Neuronal stem cell (in vitro differentiated cells): ENCODE results near the gene MROH9.

Experiments used
- DNase-seq: peaks from one replicate; pipeline ENCODE4 v3.0.0-alpha.2; 2013; ENCODE audit warnings: low spot score
- H2AFZ ChIP-seq: one replicate; pipeline ENCODE4 v1.6.1; 2013; ENCODE audit warnings: mild to moderate bottlenecking, low read length, inconsistent platforms
- H2AK5ac ChIP-seq: 2 replicates; pipeline ENCODE4 v1.6.1; 2013; ENCODE audit warnings: low read depth, mild to moderate bottlenecking, inconsistent platforms, low read length, moderate library complexity, mixed read lengths
- H2BK120ac ChIP-seq: 2 replicates; pipeline ENCODE4 v1.6.1; 2013; ENCODE audit warnings: low read depth, mild to moderate bottlenecking, inconsistent platforms, low read length, moderate library complexity, mixed read lengths
- H2BK12ac ChIP-seq: one replicate; pipeline ENCODE4 v1.6.1; 2013; ENCODE audit warnings: low read length, inconsistent platforms
- H2BK15ac ChIP-seq: 2 replicates; pipeline ENCODE4 v1.6.1; 2013; ENCODE audit warnings: mild to moderate bottlenecking, low read length, inconsistent platforms, mixed read lengths
- H2BK5ac ChIP-seq: one replicate; pipeline ENCODE4 v1.6.1; 2013; ENCODE audit warnings: inconsistent platforms, mild to moderate bottlenecking, low read length, moderate library complexity
- H3K14ac ChIP-seq: one replicate; pipeline ENCODE4 v1.6.1; 2013; ENCODE audit warnings: low read length, inconsistent platforms
- H3K18ac ChIP-seq: 2 replicates; pipeline ENCODE4 v1.6.1; 2013; ENCODE audit warnings: low read length, inconsistent platforms
- H3K23ac ChIP-seq: 2 replicates; pipeline ENCODE4 v1.6.1; 2013; ENCODE audit warnings: low read depth, mild to moderate bottlenecking, mixed read lengths, low read length, inconsistent platforms; ENCODE audit not compliant: poor library complexity
- H3K27ac ChIP-seq: replicated peaks from 3 replicates; pipeline ENCODE4 v1.5.1; 2013; ENCODE audit warnings: low read length, inconsistent platforms
- H3K27me3 ChIP-seq, 3 experiments: 2 replicates each; pipeline ENCODE4 v1.6.1; 2013; ENCODE audit warnings: low read length in 3 of 3, mild to moderate bottlenecking in 2 of 3, inconsistent platforms in 1 of 3, low read depth in 1 of 3, mixed read lengths in 1 of 3, moderate library complexity in 1 of 3; ENCODE audit not compliant: control insufficient read depth in 3 of 3, insufficient read depth in 3 of 3
- H3K36me3 ChIP-seq, 2 donors: replicated peaks in 1 of 2; 2 replicates each; pipeline ENCODE4 v1.6.1; 2013; ENCODE audit warnings: low read length in 2 of 2; ENCODE audit not compliant: control insufficient read depth in 2 of 2, insufficient read depth in 2 of 2
- H3K4ac ChIP-seq: 2 replicates; pipeline ENCODE4 v1.6.1; 2013; ENCODE audit warnings: inconsistent platforms, mild to moderate bottlenecking, low read length, moderate library complexity
- H3K4me1 ChIP-seq, 2 donors: 1 replicate in 1 of 2; 2 replicates in 1 of 2; pipeline ENCODE4 v1.6.1; 2013; ENCODE audit warnings: low read length in 2 of 2, low read depth in 1 of 2; ENCODE audit not compliant: control insufficient read depth in 2 of 2, insufficient read depth in 1 of 2
- H3K4me2 ChIP-seq: one replicate; pipeline ENCODE4 v1.6.1; 2013; ENCODE audit warnings: mild to moderate bottlenecking, low read length, inconsistent platforms; ENCODE audit not compliant: insufficient read depth, poor library complexity, severe bottlenecking
- H3K4me3 ChIP-seq, 2 donors: 2 replicates each; pipeline ENCODE4 v1.5.1; 2013; ENCODE audit warnings: low read length in 2 of 2, mild to moderate bottlenecking in 2 of 2, inconsistent platforms in 1 of 2, moderate library complexity in 1 of 2
- H3K79me1 ChIP-seq: one replicate; pipeline ENCODE4 v1.6.1; 2013; ENCODE audit warnings: low read depth, mild to moderate bottlenecking, inconsistent platforms, low read length, moderate library complexity
- H3K9ac ChIP-seq: one replicate; pipeline ENCODE4 v1.6.1; 2013; ENCODE audit warnings: mild to moderate bottlenecking, low read depth, low read length, inconsistent platforms; ENCODE audit not compliant: poor library complexity
- H3K9me3 ChIP-seq, 2 donors: replicated peaks in 1 of 2; 2 replicates each; pipeline versions ENCODE3 to v1.6.1; 2013; ENCODE audit warnings: low read length in 2 of 2, mild to moderate bottlenecking in 2 of 2, inconsistent platforms in 1 of 2, low read depth in 1 of 2, mixed read lengths in 1 of 2, moderate library complexity in 1 of 2; ENCODE audit not compliant: control insufficient read depth in 2 of 2, insufficient read depth in 1 of 2
- H4K8ac ChIP-seq: one replicate; pipeline ENCODE4 v1.6.1; 2013; ENCODE audit warnings: low read depth, mild to moderate bottlenecking, inconsistent platforms, low read length, moderate library complexity
- H4K91ac ChIP-seq: one replicate; pipeline ENCODE4 v1.6.1; 2013; ENCODE audit warnings: low read length, low read depth, mild to moderate bottlenecking, inconsistent platforms; ENCODE audit not compliant: poor library complexity
- WGBS, 2 donors: extraction: QIAGEN DNeasy Blood & Tissue Kit; methylation state at CpG; one replicate each; pipeline ENCODE4 v1.1.7; 2013; ENCODE audit warnings: missing lambda C conversion rate in 2 of 2, mixed read lengths in 1 of 2; ENCODE audit not compliant: insufficient read length in 2 of 2, insufficient replicate concordance in 1 of 2; ENCODE audit errors: extremely low coverage in 2 of 2; 5-methylcytosine and 5-hydroxymethylcytosine counted together

MROH9 gene

DNA sequence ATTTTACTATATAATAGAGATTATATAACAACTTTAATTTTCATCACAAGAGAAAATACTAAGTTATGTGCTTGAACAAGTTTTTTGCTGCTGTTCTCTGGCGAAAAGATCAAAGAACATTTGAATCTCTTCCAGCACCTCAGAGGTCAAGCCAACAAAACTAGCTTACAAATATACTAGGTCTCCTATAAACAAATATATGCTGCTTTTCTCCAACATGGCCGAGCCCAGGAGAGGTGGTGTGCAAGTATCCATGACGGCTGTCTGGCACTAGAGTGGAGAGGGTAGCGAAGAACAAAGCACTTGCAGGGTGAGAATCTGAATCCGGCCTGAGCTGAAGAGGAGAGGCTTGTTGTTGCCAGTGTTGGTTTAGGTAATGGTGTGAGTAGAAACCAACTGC is 147.9 kb downstream of the MROH9 start:
- no peak overlapping the region for H4K91ac ChIP-seq
- no peaks in the 10 kb centered on the region for H3K27me3 ChIP-seq
- no peak overlapping the region for H3K14ac ChIP-seq
- no peaks in the 10 kb centered on the region for H3K9me3 ChIP-seq
- H2BK5ac ChIP-seq, result no peak overlapping the region
- no peak overlapping the region for H4K8ac ChIP-seq
- no peak overlapping the region for H3K4me3 ChIP-seq
- no peak overlapping the region for H3K9ac ChIP-seq
- no peak overlapping the region for H3K4me2 ChIP-seq
- no peak overlapping the region for H2AK5ac ChIP-seq
- DNase-seq, result no peak
- H3K23ac ChIP-seq, result no peak overlapping the region
- H2BK120ac ChIP-seq, result no peak overlapping the region
- H3K4me1 ChIP-seq, result no peaks in the 10 kb centered on the region
- no peak overlapping the region for H2BK12ac ChIP-seq
- H3K18ac ChIP-seq, result no peak overlapping the region
- H3K27ac ChIP-seq, result no peak overlapping the region
- no peak overlapping the region for H2BK15ac ChIP-seq
- no peak overlapping the region for H3K4ac ChIP-seq
- H2AFZ ChIP-seq, result no peak overlapping the region
- WGBS, 2 donors, result no CpG with 5 or more reads among the region's 5 CpGs
- H3K36me3 ChIP-seq, result no peaks in the 10 kb centered on the region
- H3K79me1 ChIP-seq, result no peaks in the 10 kb centered on the region

DNA sequence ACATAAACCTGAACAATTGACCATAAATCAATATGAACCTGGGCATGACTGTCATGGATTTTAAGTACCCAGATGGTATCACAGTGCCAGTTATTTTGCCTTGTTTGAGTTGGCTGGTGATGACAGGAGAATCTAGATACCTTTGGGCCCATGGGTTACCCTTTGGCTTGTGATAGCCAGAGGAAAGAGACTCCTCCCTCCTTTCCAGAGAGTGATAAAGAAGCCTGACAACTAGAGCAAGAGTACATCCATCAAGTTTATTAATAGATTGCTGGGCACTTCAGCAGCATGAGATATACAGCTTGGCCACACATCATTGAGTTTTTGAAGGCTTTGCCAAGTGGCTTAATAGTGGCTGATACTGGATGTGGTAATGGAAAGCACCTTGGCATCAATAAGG is 148.8 kb downstream of the MROH9 start:
- H3K4me3 ChIP-seq, result no peak overlapping the region
- H3K9me3 ChIP-seq, result no peaks in the 10 kb centered on the region
- no peak overlapping the region for H2AFZ ChIP-seq
- H2BK5ac ChIP-seq, result no peak overlapping the region
- H3K27me3 ChIP-seq, result no peaks in the 10 kb centered on the region
- H3K36me3 ChIP-seq, result no peaks in the 10 kb centered on the region
- H2BK120ac ChIP-seq, result no peak overlapping the region
- no peak overlapping the region for H3K18ac ChIP-seq
- no peak overlapping the region for H4K8ac ChIP-seq
- H3K4me2 ChIP-seq, result no peak overlapping the region
- no peak overlapping the region for H4K91ac ChIP-seq
- H2BK12ac ChIP-seq, result no peak overlapping the region
- no peak overlapping the region for H2AK5ac ChIP-seq
- H3K27ac ChIP-seq, result no peak overlapping the region
- H3K4me1 ChIP-seq, result no peaks in the 10 kb centered on the region
- no peaks in the 10 kb centered on the region for H3K79me1 ChIP-seq
- no peak overlapping the region for H3K9ac ChIP-seq
- H3K4ac ChIP-seq, result no peak overlapping the region
- no peak overlapping the region for H3K23ac ChIP-seq
- no peak overlapping the region for H3K14ac ChIP-seq
- H2BK15ac ChIP-seq, result no peak overlapping the region
- no peak for DNase-seq

- no peak overlapping the region for H3K27ac ChIP-seq
- no peaks in the 10 kb centered on the region for H3K27me3 ChIP-seq
- H3K4me3 ChIP-seq, result no peak overlapping the region
- H3K18ac ChIP-seq, result no peak overlapping the region
- no peak overlapping the region for H4K8ac ChIP-seq
- no peak overlapping the region for H2BK15ac ChIP-seq
- no peak overlapping the region for H2AFZ ChIP-seq
- no peak overlapping the region for H2BK12ac ChIP-seq
- H3K14ac ChIP-seq, result no peak overlapping the region
- H3K4me2 ChIP-seq, result no peak overlapping the region
- H3K9ac ChIP-seq, result no peak overlapping the region
- no peaks in the 10 kb centered on the region for H3K4me1 ChIP-seq
- H2BK5ac ChIP-seq, result no peak overlapping the region
- no peak overlapping the region for H4K91ac ChIP-seq
- no peak overlapping the region for H3K23ac ChIP-seq
- no peak overlapping the region for H2AK5ac ChIP-seq
- WGBS, 2 donors, result no CpG with 5 or more reads among the region's 2 CpGs
- no peaks in the 10 kb centered on the region for H3K36me3 ChIP-seq
- no peaks in the 10 kb centered on the region for H3K79me1 ChIP-seq
- no peak for DNase-seq
- H2BK120ac ChIP-seq, result no peak overlapping the region
- no peak overlapping the region for H3K4ac ChIP-seq
- H3K9me3 ChIP-seq, result no peaks in the 10 kb centered on the region
Observed at GRCh38 chr1:171084870-171085269, 149.5 kb downstream of the MROH9 start.

DNA sequence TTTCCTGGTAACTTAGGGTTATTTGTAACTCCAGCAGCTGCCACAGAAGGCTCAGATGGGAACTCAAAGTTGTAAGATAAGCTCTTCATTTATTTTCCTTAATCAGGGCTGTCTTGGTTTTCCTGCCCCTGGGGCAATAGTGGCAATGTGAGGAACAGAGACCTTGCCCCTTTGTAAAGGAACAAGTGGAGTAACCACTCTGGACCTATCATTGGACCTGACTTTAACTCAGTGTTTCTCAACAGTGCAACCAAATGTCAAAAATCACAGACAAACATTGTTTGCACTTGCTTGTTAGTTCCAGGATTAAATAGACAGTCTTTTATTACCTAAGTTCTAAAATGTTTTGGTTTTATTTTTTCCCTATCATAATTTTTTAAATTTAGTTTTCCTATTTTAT is 152.6 kb downstream of the MROH9 start:
- no peak overlapping the region for H2BK15ac ChIP-seq
- H3K9ac ChIP-seq, result no peak overlapping the region
- H3K27me3 ChIP-seq, result no peaks in the 10 kb centered on the region
- no peak overlapping the region for H4K8ac ChIP-seq
- DNase-seq, result no peak
- H3K36me3 ChIP-seq, result no peaks in the 10 kb centered on the region
- H2BK12ac ChIP-seq, result no peak overlapping the region
- H3K4me2 ChIP-seq, result no peak overlapping the region
- H3K4ac ChIP-seq, result no peak overlapping the region
- H2BK120ac ChIP-seq, result no peak overlapping the region
- no peak overlapping the region for H3K14ac ChIP-seq
- no peak overlapping the region for H4K91ac ChIP-seq
- no peaks in the 10 kb centered on the region for H3K9me3 ChIP-seq
- no peaks in the 10 kb centered on the region for H3K79me1 ChIP-seq
- H2BK5ac ChIP-seq, result no peak overlapping the region
- no peak overlapping the region for H3K23ac ChIP-seq
- no peak overlapping the region for H3K4me3 ChIP-seq
- H3K18ac ChIP-seq, result no peak overlapping the region
- no peaks in the 10 kb centered on the region for H3K4me1 ChIP-seq
- no peak overlapping the region for H2AFZ ChIP-seq
- no peak overlapping the region for H2AK5ac ChIP-seq
- no peak overlapping the region for H3K27ac ChIP-seq
